K562 (cell line): ENCODE measurements around the gene BRME1. TPM values are rescaled to one million over a fixed set of nuclear protein-coding genes. Genes with fewer than 3 reads are reported as not detected.
A peak's percentile ranks its signal among the peaks of the same experiment; 100 is the strongest.

ENCODE experiments used
- CTBP1 ChIP-seq: fragments of 450-650 bp; IDR thresholded peaks from 2 replicates; pipeline ENCODE4 v1.6.1; 2016; ENCODE audit warnings: borderline replicate concordance
- CXXC5 ChIP-seq: fragments of 250-450 bp; sonication (Bioruptor Pico); IDR thresholded peaks from 2 replicates; pipeline ENCODE4 v1.8.0; 2022; ENCODE audit warnings: inconsistent platforms, mild to moderate bottlenecking, moderate library complexity
- MTA1 ChIP-seq: fragments of 450-650 bp; IDR thresholded peaks from 2 replicates; pipeline ENCODE4 v1.6.1; 2017; ENCODE audit warnings: borderline replicate concordance
- PATZ1 ChIP-seq: fragments of 250-450 bp; sonication (Bioruptor Pico); IDR thresholded peaks from 2 replicates; pipeline ENCODE4 v1.5.0; 2020; ENCODE audit warnings: mild to moderate bottlenecking, borderline replicate concordance
- PYGO2 ChIP-seq: fragments of 450-650 bp; IDR thresholded peaks from 2 replicates; pipeline ENCODE4 v1.6.1; 2016; ENCODE audit warnings: mild to moderate bottlenecking, missing genetic modification characterization, moderate library complexity, missing compliant biosample characterization
- TEAD2 ChIP-seq: fragments of 450-650 bp; IDR thresholded peaks from 2 replicates; pipeline ENCODE4 v1.6.1; 2016; ENCODE audit warnings: missing genetic modification characterization, control low read depth, missing compliant biosample characterization
- THAP12 ChIP-seq: fragments of 250-450 bp; sonication (Bioruptor Pico); IDR thresholded peaks from 2 replicates; pipeline ENCODE4 v1.9.0; 2021; ENCODE audit warnings: mild to moderate bottlenecking, inconsistent platforms
- USF2 ChIP-seq: sonication (generic); formaldehyde crosslinking; IDR thresholded peaks from 2 replicates; pipeline ENCODE4 v1.5.0; 2020; ENCODE audit warnings: missing genetic modification reagents
- ZBTB2 ChIP-seq: fragments of 450-650 bp; IDR thresholded peaks from 2 replicates; pipeline ENCODE4 v1.6.1; 2016; ENCODE audit warnings: antibody characterized with exemption
- ZBTB9 ChIP-seq: fragments of 450-650 bp; formaldehyde crosslinking; IDR thresholded peaks from 2 replicates; pipeline ENCODE4 v1.4.0; 2020; ENCODE audit warnings: mild to moderate bottlenecking, moderate library complexity
- ZNF184 ChIP-seq: sonication (generic); formaldehyde crosslinking; IDR thresholded peaks from 2 replicates; pipeline ENCODE4 v1.5.0; 2020; ENCODE audit warnings: missing genetic modification reagents
- ZNF280A ChIP-seq: fragments of 450-650 bp; IDR thresholded peaks from 2 replicates; pipeline ENCODE4 v1.6.1; 2018; ENCODE audit warnings: mild to moderate bottlenecking, low read depth; ENCODE audit not compliant: partially characterized antibody
- ZNF764 ChIP-seq: fragments of 250-450 bp; sonication (Bioruptor Pico); IDR thresholded peaks from 2 replicates; pipeline ENCODE4 v1.4.0; 2020; ENCODE audit warnings: low read depth, mild to moderate bottlenecking, moderate library complexity
- polyA plus RNA-seq, 8 experiments: library from polyadenylated mRNA; depleted of rRNA in 4 of 8; stranded (reverse) in 5 of 8; unstranded in 3 of 8; fragments of >200 nt; fragmentation: Nextera tagmentation in 2 of 8; fragmentation: Illumina TruSeq in 1 of 8; extraction: Ambion mirVana in 2 of 8; extraction: Trizol in 1 of 8; gene quantifications; 2 replicates each; pipeline versions ENCODE4 v1.2.1 to v1.2.3, GENCODE V29; 2011 to 2014; ENCODE audit warnings: inconsistent platforms in 1 of 8, missing spikeins in 1 of 8
- total RNA-seq, 7 experiments: library from RNA; depleted of rRNA in 6 of 7; stranded (reverse); fragments of >200 nt in 6 of 7; fragmentation: Illumina TruSeq in 2 of 7; extraction: Trizol in 2 of 7; gene quantifications; 2 replicates each; pipeline versions ENCODE4 v1.2.1 to v1.2.3, GENCODE V29; 2011 to 2021; ENCODE audit warnings: low replicate concordance in 1 of 7

The BRME1 gene
- total and polyA plus RNA-seq, 9 of the 15 experiments (the other 6 are each of a cell fraction or from before 2014, with no cell fraction given): 0.75 to 6.1 (median 3.6) TPM

GRCh38 chr19:13840305-13841085 lies 65.4 kb downstream of the BRME1 start (continued):
- TF ChIP-seq THAP12 (CRISPR knock-in tag) (no peak), ZBTB9 (CRISPR knock-in tag) (0 out of 2 replicates have a peak, but pooled peaks have one; percentile 22), CXXC5 (no peak), ZNF184 (no peak), PATZ1 (no peak), USF2 (CRISPR knock-in tag) (no peak), ZNF764 (CRISPR knock-in tag) (no peak), MTA1 (no peak), ZBTB2 (no peak), ZNF280A (no peak), PYGO2 (no peak), CTBP1 (peak; percentile 13; the same call in 1 of the 2 replicates), TEAD2 (tag) (no peak)
